Stimulated activated CD4-positive, alpha-beta T cell treated with anti-CD3 and anti-CD28 coated beads, Interleukin-4, amount 100 ng/mL, for 1 hour (primary cell): Measurements from ENCODE around the gene CFTR.

Experiments
- DNase-seq: peaks from one replicate; pipeline ENCODE4 v3.0.0-alpha.2; 2020

Gene CFTR

GRCh38 chr7:117656806-117657205 is 177.0 kb downstream of the CFTR start:
- no peak for DNase-seq

- no peak for DNase-seq
Observed at GRCh38 chr7:117659531-117660011, 179.7 kb downstream of the CFTR start.

GRCh38 chr7:117661328-117661727 is 181.5 kb downstream of the CFTR start:
- DNase-seq, result no peak

GRCh38 chr7:117664047-117664446 is 184.2 kb downstream of the CFTR start:
- no peak for DNase-seq

- no peak for DNase-seq
Observed at GRCh38 chr7:117665368-117665767, 185.5 kb downstream of the CFTR start.

- no peak for DNase-seq
Observed at GRCh38 chr7:117666031-117666430, 186.2 kb downstream of the CFTR start.

- no peak for DNase-seq
Observed at GRCh38 chr7:117666689-117667088, 186.9 kb downstream of the CFTR start.

- no peak for DNase-seq
Observed at GRCh38 chr7:117667456-117667855, 187.6 kb downstream of the CFTR start.

- DNase-seq, result no peak
Observed at GRCh38 chr7:117669818-117670217, 190.0 kb downstream of the CFTR start.

- DNase-seq, result no peak
Observed at GRCh38 chr7:117672453-117672852, 192.6 kb downstream of the CFTR start.

GRCh38 chr7:117673367-117673766 is 193.5 kb downstream of the CFTR start:
- DNase-seq, result no peak

- DNase-seq, result no peak
Observed at GRCh38 chr7:117673839-117674238, 194.0 kb downstream of the CFTR start.

GRCh38 chr7:117674617-117675016 is 194.8 kb downstream of the CFTR start:
- no peak for DNase-seq

GRCh38 chr7:117675497-117676435 is 195.9 kb downstream of the CFTR start:
- no peak for DNase-seq

GRCh38 chr7:117679120-117679519 is 199.3 kb downstream of the CFTR start:
- DNase-seq, result no peak

- DNase-seq, result no peak
Observed at GRCh38 chr7:117682681-117683385, 203.0 kb downstream of the CFTR start.

GRCh38 chr7:117683430-117684175 is 203.8 kb downstream of the CFTR start:
- DNase-seq, result no peak

- no peak for DNase-seq
Observed at GRCh38 chr7:117685795-117686194, 206.0 kb downstream of the CFTR start.

- no peak for DNase-seq
Observed at GRCh38 chr7:117686311-117686935, 206.6 kb downstream of the CFTR start.

- DNase-seq, result no peak
Observed at GRCh38 chr7:117688126-117688525, 208.3 kb downstream of the CFTR start.

GRCh38 chr7:117689406-117689805 is 209.6 kb downstream of the CFTR start:
- DNase-seq, result no peak

GRCh38 chr7:117690147-117690546 is 210.3 kb downstream of the CFTR start:
- no peak for DNase-seq

GRCh38 chr7:117692338-117692737 is 212.5 kb downstream of the CFTR start:
- DNase-seq, result no peak
